K562 treated with DMSO at 1 percent for 24 hours (cell line): Measurements from ENCODE around the gene FOXI2. TPM values are rescaled to one million over a fixed set of nuclear protein-coding genes. Genes with fewer than 3 reads are reported as not detected.

Source experiments
- total RNA-seq: library from RNA; unstranded; fragments of 300-600 nt; gene quantifications from 2 replicates; pipeline ENCODE4 v1.2.3, GENCODE V29; 2022; ENCODE audit warnings: low read depth; ENCODE audit not compliant: insufficient read depth

Gene FOXI2
- total RNA-seq: not detected in 2 replicates

GRCh38 chr10:127736915-127737562 is at the start of gene FOXI2:
TSS of gene FOXI2 (plus strand) at chr10:127737185. CDS start at chr10:127737274, 89 bp downstream.

Other genes with a start within 250 kb of the FOXI2 start
- not detected in 2 replicates for gene NPS, start 187.9 kb upstream of the FOXI2 start, total RNA-seq
- not detected in 2 replicates for gene CLRN3, start 155.8 kb downstream of the FOXI2 start, total RNA-seq
- not detected in 2 replicates for gene PTPRE, start 169.9 kb downstream of the FOXI2 start, total RNA-seq